BE2C (cell line): ENCODE data around the gene BRICD5.

ENCODE experiments used
- DNase-seq: peaks from one replicate; pipeline ENCODE4 v3.0.0-alpha.2; 2020
- H3K27me3 ChIP-seq: fragments of 250-450 bp; sonication (Bioruptor Pico); 2 replicates; pipeline ENCODE4 v1.5.1; 2020; ENCODE audit warnings: mild to moderate bottlenecking
- H3K36me3 ChIP-seq: fragments of 250-450 bp; sonication (Bioruptor Pico); 2 replicates; pipeline ENCODE4 v1.5.1; 2020; ENCODE audit warnings: mild to moderate bottlenecking
- H3K4me1 ChIP-seq: fragments of 250-450 bp; sonication (Bioruptor Pico); 2 replicates; pipeline ENCODE4 v1.5.1; 2020
- H3K4me3 ChIP-seq: 2 replicates; pipeline ENCODE4 v1.5.1; 2011; ENCODE audit warnings: low read depth, low read length
- H3K9me3 ChIP-seq: fragments of 250-450 bp; sonication (Bioruptor Pico); 2 replicates; pipeline ENCODE4 v1.5.1; 2020
- CTCF ChIP-seq: IDR thresholded peaks from 2 replicates; pipeline ENCODE4 v1.5.1; 2012; ENCODE audit warnings: mild to moderate bottlenecking, low read depth, low read length

Gene BRICD5

GRCh38 chr16:2235234-2235651 lies 24.6 kb upstream of the BRICD5 start:
- H3K4me3 ChIP-seq: no peak overlapping the region
- no peak for DNase-seq
- H3K36me3 ChIP-seq: peaks cover 52% of the 10 kb centered on the region
- TF ChIP-seq CTCF: no peak
- H3K4me1 ChIP-seq: no peaks in the 10 kb centered on the region
- H3K27me3 ChIP-seq: no peaks in the 10 kb centered on the region
- no peaks in the 10 kb centered on the region for H3K9me3 ChIP-seq

- no peak for TF ChIP-seq CTCF
- Histone ChIP-seq H3K27me3 (no peaks in the 10 kb centered on the region), H3K36me3 (peaks cover 54% of the 10 kb centered on the region), H3K9me3 (no peaks in the 10 kb centered on the region), H3K4me1 (no peaks in the 10 kb centered on the region), H3K4me3 (no peak overlapping the region)
- DNase-seq: no peak
Observed at GRCh38 chr16:2234813-2235170, 24.1 kb upstream of the BRICD5 start.

DNA sequence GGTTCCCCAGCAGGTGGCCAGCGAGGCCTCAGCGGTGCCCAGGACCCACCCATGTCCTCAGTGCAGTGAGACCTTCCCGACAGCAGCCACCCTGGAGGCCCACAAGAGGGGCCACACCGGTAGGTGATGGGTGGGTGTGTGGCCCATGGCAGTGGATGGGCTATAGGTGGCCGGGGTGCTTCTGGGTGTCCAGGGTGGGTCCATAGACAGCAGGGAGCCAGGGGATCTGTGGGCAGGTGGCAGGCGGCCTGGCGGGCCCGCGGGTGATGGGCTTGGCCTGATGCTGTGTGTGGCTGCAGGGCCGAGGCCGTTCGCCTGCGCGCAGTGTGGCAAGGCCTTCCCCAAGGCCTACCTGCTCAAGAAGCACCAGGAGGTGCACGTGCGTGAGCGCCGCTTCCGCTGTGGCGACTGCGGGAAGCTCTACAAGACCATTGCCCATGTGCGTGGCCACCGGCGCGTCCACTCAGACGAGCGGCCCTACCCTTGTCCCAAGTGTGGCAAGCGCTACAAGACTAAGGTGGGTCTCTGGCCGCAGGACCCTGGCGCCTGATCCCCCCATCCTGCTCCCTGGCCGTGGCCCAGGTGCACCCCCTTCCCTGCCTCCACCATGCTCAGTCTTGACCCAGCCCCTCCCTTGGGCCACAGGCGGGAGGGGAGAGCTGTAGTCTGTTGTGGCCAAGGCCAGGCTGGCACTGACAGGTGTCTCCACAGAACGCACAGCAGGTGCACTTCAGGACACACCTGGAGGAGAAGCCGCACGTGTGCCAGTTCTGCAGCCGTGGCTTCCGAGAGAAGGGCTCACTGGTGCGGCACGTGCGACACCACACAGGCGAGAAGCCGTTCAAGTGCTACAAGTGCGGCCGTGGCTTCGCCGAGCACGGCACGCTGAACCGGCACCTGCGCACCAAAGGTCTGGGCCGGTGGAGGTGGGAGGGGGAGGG lies 23.5 kb upstream of the BRICD5 start:
- H3K4me1 ChIP-seq: no peaks in the 10 kb centered on the region
- no peak for TF ChIP-seq CTCF
- H3K27me3 ChIP-seq: no peaks in the 10 kb centered on the region
- no peak for DNase-seq
- peaks cover 61% of the 10 kb centered on the region for H3K36me3 ChIP-seq
- H3K9me3 ChIP-seq: no peaks in the 10 kb centered on the region
- H3K4me3 ChIP-seq: no peak overlapping the region

DNA sequence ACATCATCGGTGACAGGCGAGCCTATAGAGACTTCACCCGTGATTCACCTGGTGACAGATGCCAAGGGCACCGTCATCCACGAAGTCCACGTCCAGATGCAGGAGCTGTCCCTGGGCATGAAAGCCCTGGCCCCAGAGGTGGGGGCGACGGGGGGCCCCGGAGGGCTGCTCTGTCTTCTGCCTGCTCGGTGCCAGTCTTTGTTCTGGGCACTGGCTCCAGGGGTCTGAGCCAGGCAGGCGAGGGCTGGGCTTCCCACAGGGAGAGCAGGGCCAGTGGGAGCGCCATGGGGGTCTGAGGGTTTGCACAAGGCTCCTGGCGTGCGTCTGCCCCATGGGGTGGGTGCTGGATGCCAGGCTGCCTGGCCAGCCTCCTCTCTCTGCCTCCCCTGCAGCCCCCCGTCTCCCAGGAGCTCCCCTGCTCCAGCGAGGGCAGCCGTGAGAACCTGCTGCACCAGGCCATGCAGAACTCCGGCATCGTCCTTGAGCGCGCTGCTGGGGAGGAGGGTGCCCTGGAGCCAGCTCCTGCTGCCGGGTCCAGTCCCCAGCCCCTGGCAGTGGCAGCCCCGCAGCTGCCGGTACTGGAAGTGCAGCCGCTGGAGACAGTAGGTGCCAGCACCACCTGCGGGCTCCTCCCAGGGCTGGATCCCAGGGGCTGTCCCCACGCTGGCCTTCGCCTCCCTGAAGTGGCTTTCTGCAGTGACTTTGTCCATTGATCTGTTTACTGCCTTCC lies 22.5 kb upstream of the BRICD5 start:
- peaks cover 70% of the 10 kb centered on the region for H3K36me3 ChIP-seq
- TF ChIP-seq CTCF: no peak

DNA sequence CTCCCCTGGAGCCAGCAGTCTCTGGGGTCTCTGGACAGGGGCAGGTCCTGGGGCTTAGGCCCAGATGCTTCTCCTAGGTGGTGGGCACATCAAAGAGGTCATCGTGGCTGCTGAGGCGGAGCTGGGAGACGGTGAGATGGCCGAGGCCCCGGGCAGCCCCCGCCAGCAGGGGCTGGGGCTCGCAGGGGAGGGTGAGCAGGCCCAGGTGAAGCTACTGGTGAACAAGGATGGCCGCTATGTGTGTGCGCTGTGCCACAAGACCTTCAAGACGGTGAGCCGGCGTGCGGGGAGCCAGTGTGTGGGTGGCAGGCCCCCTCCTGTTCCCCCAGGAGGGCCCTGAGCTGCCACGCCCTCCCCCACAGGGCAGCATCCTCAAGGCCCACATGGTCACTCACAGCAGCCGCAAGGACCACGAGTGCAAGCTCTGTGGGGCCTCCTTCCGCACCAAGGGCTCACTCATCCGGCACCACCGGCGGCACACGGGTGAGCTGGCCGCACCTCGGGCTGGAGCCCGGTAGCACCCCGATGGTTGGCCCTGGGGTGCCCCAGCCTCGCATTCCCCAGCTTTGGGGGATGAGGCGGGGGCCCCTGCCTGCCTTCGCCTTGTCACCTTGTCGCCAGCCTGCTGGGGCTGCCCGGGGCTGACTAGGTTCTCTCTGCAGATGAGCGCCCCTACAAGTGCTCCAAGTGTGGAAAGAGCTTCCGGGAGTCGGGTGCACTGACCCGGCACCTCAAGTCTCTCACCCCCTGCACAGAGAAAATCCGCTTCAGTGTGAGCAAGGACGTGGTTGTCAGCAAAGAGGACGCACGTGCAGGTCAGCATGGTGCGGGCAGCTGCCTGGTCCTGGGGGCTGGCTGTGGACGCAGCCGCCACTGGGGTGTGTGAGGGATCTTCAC lies 21.7 kb upstream of the BRICD5 start:
- no peak for DNase-seq
- Histone ChIP-seq H3K4me1 (no peaks in the 10 kb centered on the region), H3K27me3 (no peaks in the 10 kb centered on the region), H3K9me3 (no peaks in the 10 kb centered on the region), H3K4me3 (no peak overlapping the region), H3K36me3 (peaks cover 71% of the 10 kb centered on the region)
- no peak for TF ChIP-seq CTCF

More for the DNA sequence above, 22.5 kb upstream of the BRICD5 start:
- Histone ChIP-seq H3K9me3 (no peaks in the 10 kb centered on the region), H3K27me3 (no peaks in the 10 kb centered on the region), H3K4me1 (no peaks in the 10 kb centered on the region), H3K4me3 (no peak overlapping the region)
- DNase-seq: no peak
